Parathyroid adenoma (tissue), 2 donors: ENCODE data around the gene TRAM2.

Experiments used
- H2AFZ ChIP-seq: fragments of 300-600 bp; sonication (generic); one replicate; pipeline ENCODE4 v1.7.0; 2017; ENCODE audit warnings: antibody characterized with exemption, mild to moderate bottlenecking
- H3K27ac ChIP-seq: fragments of 300-600 bp; sonication (generic); one replicate; pipeline ENCODE4 v1.7.0; 2017
- H3K27me3 ChIP-seq: fragments of 300-600 bp; sonication (generic); one replicate; pipeline ENCODE4 v1.7.0; 2017; ENCODE audit warnings: low read length; ENCODE audit not compliant: control insufficient read depth, insufficient read depth
- H3K36me3 ChIP-seq: fragments of 300-600 bp; sonication (generic); one replicate; pipeline ENCODE4 v1.7.0; 2017; ENCODE audit warnings: low read length; ENCODE audit not compliant: control insufficient read depth, insufficient read depth
- H3K4me1 ChIP-seq: fragments of 300-600 bp; sonication (generic); one replicate; pipeline ENCODE4 v1.7.0; 2017; ENCODE audit warnings: control low read depth
- H3K4me2 ChIP-seq: fragments of 300-600 bp; sonication (generic); one replicate; pipeline ENCODE4 v1.7.0; 2017; ENCODE audit warnings: low read length
- H3K4me3 ChIP-seq: fragments of 300-600 bp; sonication (generic); one replicate; pipeline ENCODE4 v1.7.0; 2017; ENCODE audit warnings: low read depth, low read length
- H3K79me2 ChIP-seq: fragments of 300-600 bp; sonication (generic); one replicate; pipeline ENCODE4 v1.7.0; 2017; ENCODE audit warnings: control low read depth
- H3K9ac ChIP-seq: fragments of 300-600 bp; sonication (generic); one replicate; pipeline ENCODE4 v1.7.0; 2017; ENCODE audit warnings: mild to moderate bottlenecking
- H3K9me3 ChIP-seq: fragments of 300-600 bp; sonication (generic); one replicate; pipeline ENCODE4 v1.7.0; 2017; ENCODE audit warnings: low read length; ENCODE audit not compliant: control insufficient read depth
- TF ChIP-seq, protein P1 (sequence below): fragments of 300-600 bp; sonication (generic); IDR thresholded peaks from one replicate; pipeline ENCODE4 v1.7.0; 2017; ENCODE audit warnings: antibody characterized with exemption, mild to moderate bottlenecking
- donor health status: primary hyperparathyroidism.

Gene TRAM2

DNA sequence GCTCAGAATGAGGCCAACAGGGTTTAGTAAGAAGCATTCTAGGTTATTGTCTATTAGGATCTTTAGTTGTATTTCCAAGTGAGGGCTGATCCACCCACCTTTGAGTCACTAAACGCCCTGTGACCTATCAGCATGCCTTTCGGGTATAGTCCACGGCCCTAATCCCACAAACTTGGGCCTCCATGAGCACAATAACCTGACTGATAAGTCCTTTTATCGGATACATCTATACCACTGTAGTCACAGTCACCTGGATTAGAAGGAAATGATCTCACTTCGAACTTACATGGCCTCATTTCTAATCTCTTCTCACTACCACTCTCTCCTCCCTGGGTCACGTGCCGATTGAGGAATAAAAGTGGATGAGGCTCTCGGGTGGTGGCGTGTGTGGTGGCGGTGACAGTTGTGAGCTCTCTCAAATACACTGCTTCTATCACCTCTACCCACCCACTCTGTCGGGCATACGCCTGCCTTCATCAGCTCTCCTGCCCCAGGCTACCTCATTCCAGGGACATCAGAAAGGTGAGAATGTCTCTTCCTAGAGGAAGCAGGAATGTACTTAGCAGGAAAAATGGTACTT lies 65.2 kb downstream of the TRAM2 start:
- H3K79me2 ChIP-seq: no peaks in the 10 kb centered on the region
- TF ChIP-seq, protein P1, sequence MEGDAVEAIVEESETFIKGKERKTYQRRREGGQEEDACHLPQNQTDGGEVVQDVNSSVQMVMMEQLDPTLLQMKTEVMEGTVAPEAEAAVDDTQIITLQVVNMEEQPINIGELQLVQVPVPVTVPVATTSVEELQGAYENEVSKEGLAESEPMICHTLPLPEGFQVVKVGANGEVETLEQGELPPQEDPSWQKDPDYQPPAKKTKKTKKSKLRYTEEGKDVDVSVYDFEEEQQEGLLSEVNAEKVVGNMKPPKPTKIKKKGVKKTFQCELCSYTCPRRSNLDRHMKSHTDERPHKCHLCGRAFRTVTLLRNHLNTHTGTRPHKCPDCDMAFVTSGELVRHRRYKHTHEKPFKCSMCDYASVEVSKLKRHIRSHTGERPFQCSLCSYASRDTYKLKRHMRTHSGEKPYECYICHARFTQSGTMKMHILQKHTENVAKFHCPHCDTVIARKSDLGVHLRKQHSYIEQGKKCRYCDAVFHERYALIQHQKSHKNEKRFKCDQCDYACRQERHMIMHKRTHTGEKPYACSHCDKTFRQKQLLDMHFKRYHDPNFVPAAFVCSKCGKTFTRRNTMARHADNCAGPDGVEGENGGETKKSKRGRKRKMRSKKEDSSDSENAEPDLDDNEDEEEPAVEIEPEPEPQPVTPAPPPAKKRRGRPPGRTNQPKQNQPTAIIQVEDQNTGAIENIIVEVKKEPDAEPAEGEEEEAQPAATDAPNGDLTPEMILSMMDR: no peak
- H3K4me2 ChIP-seq: no peak overlapping the region
- no peak overlapping the region for H3K9ac ChIP-seq
- H3K4me3 ChIP-seq: no peak overlapping the region
- no peaks in the 10 kb centered on the region for H3K27me3 ChIP-seq
- no peaks in the 10 kb centered on the region for H3K36me3 ChIP-seq
- no peaks in the 10 kb centered on the region for H3K9me3 ChIP-seq
- peak overlapping the region; percentile 48 for H3K27ac ChIP-seq
- peaks cover 4% of the 10 kb centered on the region for H3K4me1 ChIP-seq
- H2AFZ ChIP-seq: no peak overlapping the region

DNA sequence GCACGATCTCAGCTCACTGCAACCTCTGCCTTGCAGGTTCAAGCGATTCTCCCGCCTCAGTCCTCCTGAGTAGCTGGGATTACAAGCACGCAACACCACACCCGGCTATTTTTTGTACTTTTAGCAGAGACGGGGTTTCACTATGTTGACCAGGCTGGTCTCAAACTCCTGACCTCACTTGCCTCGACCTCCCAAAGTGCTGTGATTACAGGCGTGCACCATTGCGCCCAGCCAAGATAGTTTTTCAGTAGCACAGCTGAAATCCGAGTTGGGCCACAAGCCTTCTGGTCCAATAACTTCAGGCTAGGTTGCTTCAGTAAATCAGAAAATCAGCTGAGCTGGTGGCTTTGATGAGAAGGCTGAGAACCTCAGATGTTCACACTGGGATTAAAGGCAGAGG lies 65.7 kb downstream of the TRAM2 start:
- peaks cover 4% of the 10 kb centered on the region for H3K4me1 ChIP-seq

DNA sequence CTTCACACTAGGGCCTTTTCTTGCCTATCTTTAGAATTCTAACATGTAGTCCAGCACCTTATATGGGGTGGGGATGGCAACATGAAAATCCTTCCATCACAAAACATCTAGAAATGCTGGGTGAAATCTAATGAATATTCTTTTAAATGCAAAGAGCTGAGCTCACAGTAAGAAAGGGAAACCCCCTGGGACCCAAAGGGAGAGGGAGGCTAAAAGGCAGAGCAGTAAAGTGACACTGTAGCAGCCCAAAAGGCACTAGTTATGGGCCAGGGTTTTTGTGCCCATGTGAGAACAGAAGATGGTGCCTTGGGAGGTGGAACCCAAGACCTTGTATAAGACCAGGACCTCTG lies 66.7 kb downstream of the TRAM2 start:
- H3K27me3 ChIP-seq: no peaks in the 10 kb centered on the region
- no peaks in the 10 kb centered on the region for H3K79me2 ChIP-seq
- no peak overlapping the region for H2AFZ ChIP-seq
- H3K4me3 ChIP-seq: no peak overlapping the region
- TF ChIP-seq, protein P1: no peak
- H3K9me3 ChIP-seq: no peaks in the 10 kb centered on the region
- H3K36me3 ChIP-seq: no peaks in the 10 kb centered on the region
- H3K27ac ChIP-seq: no peak overlapping the region
- no peak overlapping the region for H3K9ac ChIP-seq
- H3K4me2 ChIP-seq: no peak overlapping the region
- H3K4me1 ChIP-seq: peaks cover 4% of the 10 kb centered on the region

More for the DNA sequence above, 65.7 kb downstream of the TRAM2 start:
- Histone ChIP-seq H3K4me2 (no peak overlapping the region), H3K36me3 (no peaks in the 10 kb centered on the region), H3K79me2 (no peaks in the 10 kb centered on the region), H3K27ac (no peak overlapping the region), H3K9me3 (no peaks in the 10 kb centered on the region), H3K9ac (no peak overlapping the region), H2AFZ (no peak overlapping the region), H3K27me3 (no peaks in the 10 kb centered on the region), H3K4me3 (no peak overlapping the region)
- TF ChIP-seq, protein P1: no peak

DNA sequence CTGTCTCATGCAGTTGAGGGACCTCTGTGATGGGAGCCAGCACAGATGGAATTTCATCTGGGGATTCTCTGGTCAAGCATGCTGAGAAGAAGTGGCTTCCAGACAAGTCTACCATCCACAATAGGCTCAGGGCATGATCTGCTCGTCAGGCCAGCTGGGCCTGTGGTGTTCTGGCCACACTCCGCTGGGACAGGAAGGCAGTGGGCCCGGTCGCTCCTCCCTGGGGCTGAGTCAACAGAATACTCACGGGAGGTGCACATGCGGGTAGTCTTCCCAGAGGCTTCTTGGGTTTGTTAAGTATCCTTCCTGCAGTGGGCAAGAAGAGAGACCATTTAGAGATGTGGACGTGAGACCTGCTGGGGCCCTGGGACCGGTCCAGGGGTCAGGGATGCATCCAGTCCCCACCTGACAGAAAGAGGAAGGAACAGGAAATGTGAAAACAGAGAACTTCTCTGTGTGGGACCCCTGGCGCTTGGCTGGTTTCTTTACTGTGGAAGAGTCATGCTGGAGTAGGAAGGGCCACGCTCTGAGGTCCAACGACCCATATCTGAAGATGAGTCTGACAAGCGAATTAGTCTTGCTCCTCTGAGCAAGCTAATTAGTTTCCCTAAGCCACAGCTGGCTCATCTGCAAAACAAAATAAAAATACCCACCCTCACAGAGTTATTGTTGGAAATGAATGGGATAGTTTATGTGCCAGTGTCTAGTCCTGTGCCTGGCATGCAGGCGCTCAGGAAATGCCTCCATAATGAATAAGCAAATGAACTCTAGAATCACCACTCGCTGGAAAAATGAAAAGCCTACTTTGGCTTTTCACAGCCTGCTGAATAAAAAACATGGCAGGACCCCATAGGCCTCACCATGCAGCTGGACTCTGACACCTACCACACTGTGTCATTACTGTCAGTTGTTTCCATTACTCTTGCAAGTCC lies 67.3 kb downstream of the TRAM2 start:
- H3K4me2 ChIP-seq: no peak overlapping the region
- TF ChIP-seq, protein P1: no peak
- H3K27me3 ChIP-seq: no peaks in the 10 kb centered on the region
- no peaks in the 10 kb centered on the region for H3K79me2 ChIP-seq
- peaks cover 4% of the 10 kb centered on the region for H3K4me1 ChIP-seq
- H3K9me3 ChIP-seq: no peaks in the 10 kb centered on the region
- H3K36me3 ChIP-seq: no peaks in the 10 kb centered on the region
- H3K4me3 ChIP-seq: no peak overlapping the region
- H3K27ac ChIP-seq: no peak overlapping the region
- H2AFZ ChIP-seq: no peak overlapping the region
- H3K9ac ChIP-seq: no peak overlapping the region
